GM21367 (cell line): ENCODE measurements around the gene NGRN.
"Not testable (repeated sequence)": the region's sequence is repeated elsewhere in the genome, so short reads cannot be mapped to it uniquely, and the experiment has no call there.

Experiments
- ATAC-seq: cut with Tn5 transposase; IDR thresholded peaks from one replicate; pipeline ENCODE4 v1.9.1; 2021; ENCODE audit not compliant: unreplicated experiment

NGRN gene

GRCh38 chr15:90233387-90234095 lies 31.9 kb upstream of the NGRN start, which contains the start of gene CIB1:
Gene CIB1, minus strand, starts transcription at chr15:90233941. Its CDS starts 56 bp downstream, at chr15:90233885.
- peak; percentile 75 for ATAC-seq

DNA sequence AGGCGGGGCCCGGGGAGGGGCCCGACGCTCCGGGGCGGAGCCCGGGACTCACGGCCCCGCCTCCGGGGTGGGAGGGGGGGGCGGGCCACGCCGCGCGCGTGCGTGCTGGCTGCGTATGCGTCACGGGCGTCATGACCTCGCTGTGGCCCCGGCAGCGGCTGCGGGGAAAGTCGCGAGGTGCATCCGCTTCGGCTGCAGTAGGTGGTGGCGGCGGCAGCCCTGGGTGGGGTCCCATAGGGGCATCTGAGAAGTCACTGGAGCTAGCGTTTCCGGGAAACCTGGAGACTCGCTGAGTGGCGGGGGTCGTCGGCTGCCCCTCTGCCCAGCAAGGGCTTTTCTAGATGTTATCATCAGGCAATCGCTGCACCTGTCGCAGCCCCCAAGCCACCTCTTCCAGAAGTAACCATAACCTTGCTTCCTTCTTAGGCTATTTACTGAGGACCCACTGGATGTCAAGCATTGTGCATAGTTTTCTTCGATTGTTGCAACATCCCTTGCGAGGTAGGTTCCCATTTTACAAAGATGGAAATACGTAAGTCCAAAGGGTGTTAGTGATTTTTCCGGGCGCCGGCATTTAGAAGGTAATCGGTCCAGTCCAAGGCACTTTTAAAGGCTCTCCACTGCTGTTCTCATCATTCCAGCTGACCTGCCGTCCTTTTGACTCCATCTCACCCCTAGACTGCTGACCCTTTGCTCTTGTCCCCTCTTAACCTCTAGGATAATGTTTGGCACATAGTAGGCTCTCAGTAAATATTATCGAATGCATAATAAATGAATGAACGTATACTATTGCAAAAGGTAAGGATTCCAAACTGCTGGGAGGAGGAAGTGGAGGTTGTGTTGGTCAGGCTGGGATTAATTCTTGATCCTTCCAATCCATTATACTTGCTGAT lies 31.1 kb upstream of the NGRN start, which contains the start of gene GDPGP1:
Gene GDPGP1, plus strand, starts transcription at position 114 of the 893 bp plus-strand sequence. CDS start 6,700 bp downstream, outside the sequence.
- ATAC-seq: peak; percentile 61

GRCh38 chr15:90239371-90239770 lies 26.1 kb upstream of the NGRN start:
- ATAC-seq: no peak

- no peak for ATAC-seq
These were observed 24.6 kb upstream of the NGRN start for GRCh38 chr15:90240856-90241255.

GRCh38 chr15:90241343-90242192 lies 23.9 kb upstream of the NGRN start:
- no peak for ATAC-seq

DNA sequence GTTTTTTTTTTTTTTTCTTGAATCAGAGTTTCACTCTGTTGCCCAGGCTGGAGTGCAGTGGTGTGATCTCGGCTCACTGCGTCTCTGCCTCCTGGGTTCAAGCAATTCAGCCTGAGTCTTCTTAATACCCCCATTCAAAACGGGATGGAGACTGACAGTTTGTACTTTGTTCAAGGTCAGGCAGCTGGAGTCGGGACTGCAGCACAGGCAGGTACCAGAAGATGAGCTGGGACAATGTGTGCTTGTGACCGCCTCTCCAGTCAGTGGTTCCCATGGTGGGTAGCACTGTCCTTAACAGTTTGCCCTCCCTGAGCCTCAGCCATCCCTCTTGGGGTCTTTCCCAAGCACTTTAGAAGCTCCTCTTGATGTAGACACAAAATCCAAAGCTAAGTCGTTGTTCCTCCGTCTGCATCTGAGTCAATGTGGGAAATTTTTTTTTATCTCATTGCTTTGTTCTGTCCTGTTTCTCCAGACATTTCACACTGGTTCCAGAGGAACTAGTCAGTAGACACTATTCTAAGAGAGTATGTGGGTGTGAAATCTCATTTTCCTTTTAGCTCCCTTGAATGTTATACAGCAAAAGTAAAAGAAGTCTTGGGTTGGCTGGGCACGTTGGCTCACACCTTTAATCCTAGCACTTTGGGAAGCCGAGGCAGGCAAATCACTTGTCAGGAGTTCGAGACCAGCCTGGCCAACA lies 21.4 kb upstream of the NGRN start:
- ATAC-seq: no peak

DNA sequence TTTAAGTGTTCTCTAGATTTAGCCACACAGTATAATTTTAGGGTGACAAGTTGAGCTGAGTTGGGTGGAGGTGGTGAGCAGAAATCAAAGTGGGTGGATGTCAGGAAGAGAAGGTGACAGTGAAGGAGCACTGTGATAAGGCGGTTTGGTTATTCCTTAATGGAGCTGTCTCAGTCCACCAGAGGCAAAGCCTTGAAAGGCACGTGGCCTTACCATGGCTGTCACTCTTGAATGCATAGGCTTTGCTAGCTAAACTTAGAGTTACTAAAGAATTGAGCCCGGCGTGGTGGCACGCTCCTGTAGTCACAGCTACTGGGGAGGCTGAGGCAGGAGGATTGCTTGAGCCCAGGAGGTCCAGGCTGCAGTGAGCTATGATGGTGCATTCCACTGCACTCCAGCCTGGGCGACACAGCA lies 16.7 kb upstream of the NGRN start:
- ATAC-seq: no peak

DNA sequence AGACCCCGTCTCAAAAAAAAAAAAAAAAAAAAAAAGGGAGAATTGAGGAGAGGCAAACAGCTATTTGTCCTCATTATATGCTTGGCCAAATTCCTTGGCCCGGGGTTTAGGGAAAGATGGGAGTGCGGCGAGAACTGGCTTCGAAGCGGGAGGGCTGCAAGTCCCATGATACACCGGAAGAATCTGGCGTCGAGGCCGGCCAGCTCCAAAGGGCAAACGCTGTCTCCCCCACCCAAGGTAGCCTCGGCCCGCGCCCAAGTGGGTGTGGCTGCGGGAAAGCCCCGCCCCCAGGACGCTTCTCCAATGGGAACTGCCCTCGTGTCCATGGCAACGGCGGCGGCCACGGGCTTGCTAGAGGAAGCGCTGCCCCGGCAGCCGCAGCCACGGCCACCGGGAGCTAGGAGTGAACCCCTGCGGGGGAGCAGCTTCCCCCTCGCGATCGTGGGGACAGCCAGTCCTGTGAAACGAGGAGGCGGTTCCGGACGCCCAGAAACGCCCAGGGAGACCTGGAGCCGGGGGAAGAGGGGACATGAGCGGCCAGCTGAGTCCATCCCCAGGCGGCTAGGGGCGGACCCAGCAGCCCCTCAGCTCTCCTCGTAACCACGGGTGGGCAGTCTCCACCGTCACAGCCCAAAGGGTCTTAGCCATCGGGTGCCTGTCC lies 16.1 kb upstream of the NGRN start, which contains the start of gene TTLL13:
Gene TTLL13, plus strand, starts transcription at position 354 of the 661 bp plus-strand sequence. CDS start 1,075 bp downstream, outside the sequence.
- ATAC-seq: no peak

- no peak for ATAC-seq
These were observed 7.7 kb upstream of the NGRN start for GRCh38 chr15:90257776-90258175.

- ATAC-seq: peak; percentile 57
These were observed 5.9 kb upstream of the NGRN start for GRCh38 chr15:90259524-90259923.

DNA sequence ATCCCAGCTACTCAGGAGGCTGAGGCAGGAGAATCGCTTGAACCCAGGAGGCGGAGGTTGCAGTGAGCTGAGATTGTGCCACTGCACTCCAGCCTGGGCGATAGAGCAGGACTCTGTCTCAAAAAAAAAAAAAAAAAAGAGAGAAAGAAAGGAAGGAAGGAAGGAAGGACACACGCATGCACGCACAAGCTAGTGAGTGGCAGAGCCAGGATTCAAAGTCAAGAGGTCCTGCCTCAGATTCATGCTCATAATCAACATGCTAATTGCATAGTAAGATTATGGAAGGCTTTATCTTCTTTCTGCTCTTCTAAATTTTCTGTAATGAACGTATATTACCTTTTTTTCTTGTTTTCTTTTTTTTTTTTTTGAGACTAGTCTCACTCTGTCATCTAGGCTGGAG lies 4.7 kb upstream of the NGRN start:
- not testable (repeated sequence) for ATAC-seq

- no peak for ATAC-seq
These were observed 3.7 kb upstream of the NGRN start for GRCh38 chr15:90261811-90262210.

GRCh38 chr15:90262426-90262825 lies 3.0 kb upstream of the NGRN start:
- no peak for ATAC-seq

DNA sequence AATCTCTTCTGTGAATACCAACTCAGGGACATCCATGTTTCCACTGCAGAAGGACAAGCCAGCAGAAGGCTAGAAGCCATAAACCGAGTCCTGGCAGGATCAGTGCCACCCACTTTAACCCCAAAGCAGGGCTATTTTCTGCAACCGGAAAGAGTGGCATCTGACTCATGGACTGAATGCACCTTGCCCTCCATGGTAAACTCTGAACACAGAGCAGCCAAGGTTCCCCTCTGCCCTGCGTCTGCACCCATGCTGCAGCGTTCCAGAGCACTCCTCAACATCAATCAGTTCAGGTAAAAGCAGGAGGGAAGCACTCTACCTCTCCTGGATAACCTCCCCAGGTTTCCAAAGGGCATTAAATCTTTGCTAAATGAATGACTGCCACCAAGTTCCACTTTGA lies 801 bp upstream of the NGRN start:
- no peak for ATAC-seq

DNA sequence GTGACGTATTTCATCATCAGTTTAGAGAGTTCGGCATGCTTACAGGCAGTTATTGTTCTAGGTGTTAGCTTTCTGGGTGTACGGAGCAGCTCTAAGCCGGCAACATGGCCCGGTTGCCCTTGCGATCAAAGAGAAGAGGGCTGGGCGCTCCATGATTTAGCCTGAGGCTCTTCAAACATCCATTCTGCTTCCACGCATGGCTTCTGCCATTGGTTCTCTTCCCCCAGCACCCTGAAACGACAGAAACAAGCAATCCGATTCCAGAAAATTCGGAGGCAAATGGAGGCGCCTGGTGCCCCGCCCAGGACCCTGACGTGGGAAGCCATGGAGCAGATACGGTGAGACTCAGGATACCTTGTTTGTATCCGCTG lies 574 bp downstream of the NGRN start:
- no peak for ATAC-seq

GRCh38 chr15:90266485-90266884 lies 1.0 kb downstream of the NGRN start:
- ATAC-seq: no peak

DNA sequence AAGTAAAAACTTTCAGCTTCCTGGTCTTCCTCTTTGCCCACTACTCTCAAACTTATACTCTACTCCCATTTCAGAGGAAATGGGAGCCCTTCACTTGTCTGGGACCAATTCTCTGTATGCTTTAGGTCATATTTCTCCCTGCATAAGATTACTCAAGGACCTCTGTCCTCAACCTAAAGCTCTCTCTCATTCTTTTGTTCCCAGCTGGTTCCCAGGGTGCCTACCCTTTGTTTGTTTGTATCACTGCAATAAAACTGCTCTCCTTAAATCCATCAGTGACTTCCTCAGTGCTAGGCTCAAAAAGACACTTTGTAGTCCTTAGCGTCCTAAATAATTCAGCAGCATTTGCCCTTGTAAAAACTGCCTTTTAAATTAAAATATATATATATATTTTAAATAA lies 2.9 kb downstream of the NGRN start:
- no peak for ATAC-seq

GRCh38 chr15:90270502-90271150 lies 5.2 kb downstream of the NGRN start:
- no peak for ATAC-seq

- ATAC-seq: no peak
These were observed 6.1 kb downstream of the NGRN start for GRCh38 chr15:90271459-90272166.
